Heart left ventricle (tissue), 13 donors: ENCODE data around the gene ASXL1.

Experiments
- POLR2A ChIP-seq, 2 donors: fragments of 450-650 bp; IDR thresholded peaks; one replicate each; pipeline ENCODE4 v1.6.1; 2017; ENCODE audit warnings: antibody characterized with exemption in 2 of 2, mild to moderate bottlenecking in 2 of 2, moderate library complexity in 2 of 2
- TF ChIP-seq, protein P1 (sequence below), 12 donors: fragments of 200-600 bp; sonication (generic) in 4 of 12; IDR thresholded peaks; one replicate each; pipeline versions ENCODE4 v1.5.0 to v1.8.0; 2018 to 2022; ENCODE audit warnings: antibody characterized with exemption in 12 of 12, mild to moderate bottlenecking in 5 of 12
- donor health status: ischemic (EF 13 %, LVEDD 7.1; RV severe dilation, severe dysfunction).
- donor health status: DM: no; HTN: yes; CAD: no.
- donor health status: DM: no; HTN: no; CAD: no.
- donor health status: ischemic (EF 25% LVEDD 6.9; RV normal size, moderate dysfunction).
- donor health status: ischemic (EF 25% LVEDD 5.7; RV mildly dilated, moderate dysfunction).
- donor health status: ischemic (EF 35%, LVEDD 5.7; RV mildly dilated, moderate dysfunction).
- donor health status: nonischemic (EF 11% LVEDD 7.7; RV severe dilation, severe dysfunction).
- donor health status: DM: yes; HTN: yes; CAD: no.
- donor health status: PGD.
- donor health status: ischemic (EF 29% LVEDD 5.4; RV normal size, mild dysfunction).
- donor health status: nonischemic (EF 23%, LVEDD 6.1; RV moderate dilation, normal function).

DNA sequence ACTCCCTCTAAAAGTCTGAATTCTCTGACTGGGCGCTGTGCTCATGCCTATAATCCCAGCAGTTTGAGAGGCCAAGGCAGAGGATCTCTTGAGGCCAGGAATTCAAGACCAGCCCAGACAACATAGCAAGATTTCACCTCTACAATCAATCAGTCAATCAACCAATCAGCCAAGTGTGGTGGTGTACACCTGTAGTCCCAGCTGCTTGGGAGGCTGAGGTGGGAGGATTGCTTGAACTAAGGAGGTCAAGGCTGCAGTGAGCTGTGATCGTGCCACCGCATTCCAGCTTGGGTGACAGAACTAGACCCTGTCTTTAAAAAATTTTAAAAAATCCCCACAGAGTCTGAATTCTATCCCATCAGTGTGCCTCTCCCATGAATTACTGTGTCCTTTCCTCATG, 42.7 kb upstream of the ASXL1 start:
- TF ChIP-seq POLR2A (IDR thresholded peaks at IDR 0.05), result no peak
- TF ChIP-seq, protein P1, sequence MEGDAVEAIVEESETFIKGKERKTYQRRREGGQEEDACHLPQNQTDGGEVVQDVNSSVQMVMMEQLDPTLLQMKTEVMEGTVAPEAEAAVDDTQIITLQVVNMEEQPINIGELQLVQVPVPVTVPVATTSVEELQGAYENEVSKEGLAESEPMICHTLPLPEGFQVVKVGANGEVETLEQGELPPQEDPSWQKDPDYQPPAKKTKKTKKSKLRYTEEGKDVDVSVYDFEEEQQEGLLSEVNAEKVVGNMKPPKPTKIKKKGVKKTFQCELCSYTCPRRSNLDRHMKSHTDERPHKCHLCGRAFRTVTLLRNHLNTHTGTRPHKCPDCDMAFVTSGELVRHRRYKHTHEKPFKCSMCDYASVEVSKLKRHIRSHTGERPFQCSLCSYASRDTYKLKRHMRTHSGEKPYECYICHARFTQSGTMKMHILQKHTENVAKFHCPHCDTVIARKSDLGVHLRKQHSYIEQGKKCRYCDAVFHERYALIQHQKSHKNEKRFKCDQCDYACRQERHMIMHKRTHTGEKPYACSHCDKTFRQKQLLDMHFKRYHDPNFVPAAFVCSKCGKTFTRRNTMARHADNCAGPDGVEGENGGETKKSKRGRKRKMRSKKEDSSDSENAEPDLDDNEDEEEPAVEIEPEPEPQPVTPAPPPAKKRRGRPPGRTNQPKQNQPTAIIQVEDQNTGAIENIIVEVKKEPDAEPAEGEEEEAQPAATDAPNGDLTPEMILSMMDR (IDR thresholded peaks at IDR 0.05), result no peak
